GM23248 (cell line): ENCODE data around the gene SDR39U1. TPM values are rescaled to one million over a fixed set of nuclear protein-coding genes. Genes with fewer than 3 reads are reported as not detected.

Experiments
- DNase-seq: peaks from one replicate; pipeline ENCODE4 v3.0.0-alpha.2; 2015
- H2AFZ ChIP-seq: fragments of 200-600 bp; sonication (generic); 2 replicates; pipeline ENCODE4 v1.6.1; 2016; ENCODE audit warnings: antibody characterized with exemption
- H3F3A ChIP-seq: fragments of 200-600 bp; sonication (generic); 2 replicates; pipeline ENCODE4 v1.6.1; 2016; ENCODE audit warnings: mild to moderate bottlenecking, antibody characterized with exemption, mixed run types; ENCODE audit not compliant: insufficient read depth
- H3K27ac ChIP-seq: fragments of 200-600 bp; sonication (generic); 2 replicates; pipeline ENCODE4 v1.5.1; 2016; ENCODE audit warnings: mild to moderate bottlenecking
- H3K27me3 ChIP-seq: fragments of 200-600 bp; sonication (generic); replicated peaks from 2 replicates; pipeline ENCODE4 v1.6.1; 2016; ENCODE audit warnings: mild to moderate bottlenecking; ENCODE audit not compliant: insufficient read depth
- H3K36me3 ChIP-seq: fragments of 200-600 bp; sonication (generic); 2 replicates; pipeline ENCODE4 v1.6.1; 2016; ENCODE audit warnings: low read depth, mild to moderate bottlenecking
- H3K4me1 ChIP-seq: fragments of 200-600 bp; sonication (generic); 2 replicates; pipeline ENCODE4 v1.6.1; 2016; ENCODE audit warnings: mild to moderate bottlenecking; ENCODE audit not compliant: insufficient read depth
- H3K4me2 ChIP-seq: fragments of 200-600 bp; sonication (generic); one replicate; pipeline ENCODE4 v1.6.1; 2016; ENCODE audit warnings: mild to moderate bottlenecking; ENCODE audit not compliant: unreplicated experiment
- H3K4me3 ChIP-seq: fragments of 200-600 bp; sonication (generic); 2 replicates; pipeline ENCODE4 v1.5.1; 2016; ENCODE audit warnings: mild to moderate bottlenecking
- H3K79me2 ChIP-seq: fragments of 200-600 bp; sonication (generic); 2 replicates; pipeline ENCODE4 v1.6.1; 2016; ENCODE audit warnings: mild to moderate bottlenecking; ENCODE audit not compliant: insufficient read depth
- H3K9ac ChIP-seq: fragments of 200-600 bp; sonication (generic); 2 replicates; pipeline ENCODE4 v1.6.1; 2016; ENCODE audit warnings: mild to moderate bottlenecking
- H3K9me2 ChIP-seq: fragments of 200-600 bp; sonication (generic); 2 replicates; pipeline ENCODE4 v1.6.1; 2016; ENCODE audit warnings: mixed run types, mild to moderate bottlenecking, moderate library complexity; ENCODE audit not compliant: insufficient read depth
- H3K9me3 ChIP-seq: fragments of 200-600 bp; sonication (generic); one replicate; pipeline ENCODE4 v1.6.1; 2017; ENCODE audit warnings: low read depth
- H4K20me1 ChIP-seq: fragments of 200-600 bp; sonication (generic); 2 replicates; pipeline ENCODE4 v1.6.0; 2016; ENCODE audit not compliant: insufficient read depth
- EZH2 ChIP-seq: fragments of 200-600 bp; sonication (generic); IDR thresholded peaks from 2 replicates; pipeline ENCODE4 v1.6.1; 2018; ENCODE audit warnings: antibody characterized with exemption, mild to moderate bottlenecking; ENCODE audit not compliant: insufficient read depth, poor library complexity, severe bottlenecking
- EZH2phosphoT487 ChIP-seq: fragments of 200-600 bp; sonication (generic); IDR thresholded peaks from 2 replicates; pipeline ENCODE4 v1.6.1; 2018; ENCODE audit warnings: antibody characterized with exemption, moderate library complexity, mild to moderate bottlenecking, low read depth; ENCODE audit not compliant: insufficient read depth
- WGBS, 2 experiments: methylation state at CpG; one replicate each; pipeline ENCODE4 v1.1.6; 2015 to 2017; ENCODE audit warnings: low lambda C conversion rate in 2 of 2, low coverage in 1 of 2; ENCODE audit errors: missing lambda C conversion rate in 2 of 2; 5-methylcytosine and 5-hydroxymethylcytosine counted together
- in situ Hi-C: fragments of 300-500 bp; cut with MboI; formaldehyde crosslinking; loops from 2 replicates; pipeline ENCODE4 v1.15.0; 2020
- polyA plus RNA-seq: library from polyadenylated mRNA; unstranded; fragments of >200 nt; fragmentation: Nextera tagmentation; extraction: Ambion mirVana; gene quantifications from 2 replicates; pipeline ENCODE4 v1.2.1, GENCODE V29; 2016
- total RNA-seq: library from RNA; depleted of rRNA; stranded (reverse); fragments of >200 nt; shearing (Covaris generic); gene quantifications from 2 replicates; pipeline ENCODE4 v1.2.3, GENCODE V29; 2014; rRNA removed

The SDR39U1 gene
- total and polyA plus RNA-seq, 2 experiments from 2014 or later, result 7.7 to 44.7 TPM

DNA sequence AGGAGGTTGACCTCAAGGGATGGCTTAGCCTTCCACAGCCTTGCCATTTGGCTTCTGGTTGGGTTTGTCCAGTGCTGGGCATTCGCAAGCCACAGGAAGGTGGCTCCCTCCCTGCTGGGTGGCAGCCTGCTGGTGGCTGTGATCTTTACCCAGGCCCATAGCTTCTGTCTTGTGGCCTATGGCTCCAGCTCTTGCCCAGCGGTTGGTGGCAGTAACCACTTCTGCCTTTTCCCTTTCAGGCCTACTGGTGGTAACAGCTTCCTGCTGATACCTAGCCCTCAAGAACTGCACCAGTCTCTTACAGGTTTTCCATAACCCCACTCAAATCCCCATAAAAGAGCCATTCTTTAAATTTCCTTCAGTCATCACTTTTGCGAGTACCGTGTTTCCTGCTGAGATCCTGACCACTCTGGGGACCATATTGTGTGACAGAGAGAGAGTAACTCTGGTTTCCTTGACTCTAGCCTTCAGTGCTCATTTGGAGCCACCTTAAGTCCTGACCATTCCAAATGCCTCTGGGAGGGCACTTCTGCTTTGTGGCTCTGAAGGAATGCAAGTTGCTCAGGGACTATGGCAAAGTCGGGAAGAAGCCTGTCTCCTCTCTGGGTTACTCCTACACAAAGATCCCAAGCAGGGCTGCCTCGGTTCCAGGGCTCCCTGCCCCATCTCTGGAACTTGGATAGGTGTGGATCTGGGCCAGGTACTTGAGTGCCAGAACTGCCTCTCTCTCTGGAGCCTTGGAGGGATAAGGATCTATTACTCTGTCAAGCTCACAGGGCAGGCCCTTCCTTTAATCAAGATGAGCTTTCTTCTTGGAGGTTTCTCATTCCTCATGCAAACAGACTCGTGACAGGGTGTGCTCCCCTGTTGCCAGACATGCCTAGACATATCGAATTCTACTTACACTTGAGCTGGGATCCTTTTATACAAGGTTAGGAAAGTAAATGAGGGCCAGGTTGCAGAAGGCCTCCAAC is 46.7 kb downstream of the SDR39U1 start:
- Histone ChIP-seq H3K9ac (no peak overlapping the region), H4K20me1 (no peaks in the 10 kb centered on the region), H3K4me3 (no peak overlapping the region), H2AFZ (peak overlapping the region; percentile 44), H3K27me3 (no peaks in the 10 kb centered on the region), H3K79me2 (no peaks in the 10 kb centered on the region), H3F3A (no peaks in the 10 kb centered on the region), H3K27ac (0 out of 2 replicates have a peak overlapping the region, but pooled peaks have one; percentile 9), H3K4me1 (peaks cover 9% of the 10 kb centered on the region; the same call in 1 of the 2 replicates), H3K9me2 (no peaks in the 10 kb centered on the region), H3K9me3 (no peaks in the 10 kb centered on the region), H3K36me3 (no peaks in the 10 kb centered on the region), H3K4me2 (no peak overlapping the region)
- no peak for TF ChIP-seq EZH2phosphoT487
- TF ChIP-seq EZH2, result no peak
- WGBS, 2 experiments, result 49 to 54% methylated on average over 8 of the region's 8 CpGs
- DNase-seq, result peak; percentile 30
- in situ Hi-C loops, result no loop called here

- no peak overlapping the region for H3K27ac ChIP-seq
- DNase-seq, result no peak
- no peak overlapping the region for H3K4me2 ChIP-seq
- H3K36me3 ChIP-seq, result no peaks in the 10 kb centered on the region
- H2AFZ ChIP-seq, result no peak overlapping the region
- H3K4me1 ChIP-seq, result peaks cover 9% of the 10 kb centered on the region; the same call in 1 of the 2 replicates
- 33% methylated on average over 3 of the region's 3 CpGs for WGBS, 2 experiments
- no peaks in the 10 kb centered on the region for H3K27me3 ChIP-seq
- TF ChIP-seq EZH2, result no peak
- no peak for TF ChIP-seq EZH2phosphoT487
- H4K20me1 ChIP-seq, result no peaks in the 10 kb centered on the region
- H3K9ac ChIP-seq, result no peak overlapping the region
- in situ Hi-C loops, result no loop called here
- no peak overlapping the region for H3K4me3 ChIP-seq
- H3K79me2 ChIP-seq, result no peaks in the 10 kb centered on the region
- H3K9me2 ChIP-seq, result no peaks in the 10 kb centered on the region
- no peaks in the 10 kb centered on the region for H3F3A ChIP-seq
- H3K9me3 ChIP-seq, result no peaks in the 10 kb centered on the region
These were observed 48.3 kb downstream of the SDR39U1 start for GRCh38 chr14:24394275-24394674.

- H3K27ac ChIP-seq, result no peak overlapping the region
- peaks cover 9% of the 10 kb centered on the region; the same call in 1 of the 2 replicates for H3K4me1 ChIP-seq
- H3K9me2 ChIP-seq, result no peaks in the 10 kb centered on the region
- peak overlapping the region; percentile 13; the same call in 1 of the 2 replicates for H2AFZ ChIP-seq
- H3K4me2 ChIP-seq, result no peak overlapping the region
- no peaks in the 10 kb centered on the region for H3F3A ChIP-seq
- peak; percentile 58 for DNase-seq
- no peaks in the 10 kb centered on the region for H3K27me3 ChIP-seq
- no peak overlapping the region for H3K4me3 ChIP-seq
- WGBS, 2 experiments, result 63 to 64% methylated on average over 8 of the region's 8 CpGs
- H3K79me2 ChIP-seq, result no peaks in the 10 kb centered on the region
- no peaks in the 10 kb centered on the region for H4K20me1 ChIP-seq
- no peak overlapping the region for H3K9ac ChIP-seq
- no peak for TF ChIP-seq EZH2phosphoT487
- no peak for TF ChIP-seq EZH2
- no peaks in the 10 kb centered on the region for H3K9me3 ChIP-seq
- in situ Hi-C loops, result no loop called here
- no peaks in the 10 kb centered on the region for H3K36me3 ChIP-seq
These were observed 50.1 kb downstream of the SDR39U1 start for GRCh38 chr14:24392325-24393091.

- Histone ChIP-seq H3K4me3 (no peak overlapping the region), H3K79me2 (no peaks in the 10 kb centered on the region)
- WGBS, 2 experiments, result 66 to 68% methylated on average over 6 of the region's 6 CpGs
These were observed 51.7 kb downstream of the SDR39U1 start for GRCh38 chr14:24390701-24391468.

More at GRCh38 chr14:24390701-24391468, 51.7 kb downstream of the SDR39U1 start:
- TF ChIP-seq EZH2 (no peak), EZH2phosphoT487 (no peak)
- no peaks in the 10 kb centered on the region for H3K9me2 ChIP-seq
- no peak overlapping the region for H3K9ac ChIP-seq
- no peak overlapping the region for H2AFZ ChIP-seq
- H3K27me3 ChIP-seq, result no peaks in the 10 kb centered on the region
- H4K20me1 ChIP-seq, result no peaks in the 10 kb centered on the region
- H3F3A ChIP-seq, result no peaks in the 10 kb centered on the region
- no peak overlapping the region for H3K4me2 ChIP-seq
- no peaks in the 10 kb centered on the region for H3K36me3 ChIP-seq
- no peak overlapping the region for H3K27ac ChIP-seq
- H3K9me3 ChIP-seq, result no peaks in the 10 kb centered on the region
- peaks cover under 1% of the 10 kb centered on the region; the same call in 1 of the 2 replicates for H3K4me1 ChIP-seq
- in situ Hi-C loops, result no loop called here
- no peak for DNase-seq

Other genes starting within 250 kb of the SDR39U1 start
- 102 and 163 TPM in 2 replicates for gene TM9SF1, start 247.3 kb downstream of the SDR39U1 start, total RNA-seq
- 91.5 and 93.8 TPM in 2 replicates for gene TM9SF1, start 247.3 kb downstream of the SDR39U1 start, polyA plus RNA-seq
- gene TSSK4, start 237.1 kb downstream of the SDR39U1 start, total RNA-seq, result not detected in 2 replicates
- gene TSSK4, start 237.1 kb downstream of the SDR39U1 start, polyA plus RNA-seq, result 0.23 and 0.55 TPM in 2 replicates
- gene CHMP4A, start 229.3 kb downstream of the SDR39U1 start, total RNA-seq, result 18.5 and 32.1 TPM in 2 replicates
- gene CHMP4A, start 229.3 kb downstream of the SDR39U1 start, polyA plus RNA-seq, result 75.7 and 81.6 TPM in 2 replicates
- 8.2 and 19.2 TPM in 2 replicates for gene MDP1, start 226.7 kb downstream of the SDR39U1 start, total RNA-seq
- 20.0 and 23.3 TPM in 2 replicates for gene MDP1, start 226.7 kb downstream of the SDR39U1 start, polyA plus RNA-seq
- 138 and 161 TPM in 2 replicates for gene NEDD8, start 210.4 kb downstream of the SDR39U1 start, total RNA-seq
- gene NEDD8, start 210.4 kb downstream of the SDR39U1 start, polyA plus RNA-seq, result 326 and 342 TPM in 2 replicates
- 70.9 and 98.0 TPM in 2 replicates for gene GMPR2, start 209.8 kb downstream of the SDR39U1 start, total RNA-seq
- 55.0 and 58.9 TPM in 2 replicates for gene GMPR2, start 209.8 kb downstream of the SDR39U1 start, polyA plus RNA-seq
- gene TINF2, start 200.2 kb downstream of the SDR39U1 start, total RNA-seq, result 32.5 and 41.2 TPM in 2 replicates
- 43.6 and 52.4 TPM in 2 replicates for gene TINF2, start 200.2 kb downstream of the SDR39U1 start, polyA plus RNA-seq
- gene TGM1, start 179.6 kb downstream of the SDR39U1 start, total RNA-seq, result 0.25 and 1.3 TPM in 2 replicates
- gene TGM1, start 179.6 kb downstream of the SDR39U1 start, polyA plus RNA-seq, result 0.34 TPM in 1 of 2 replicates, not detected in the other
- gene RABGGTA, start 171.2 kb downstream of the SDR39U1 start, total RNA-seq, result 18.0 and 34.9 TPM in 2 replicates
- gene RABGGTA, start 171.2 kb downstream of the SDR39U1 start, polyA plus RNA-seq, result 29.3 and 30.5 TPM in 2 replicates
- 12.8 and 32.1 TPM in 2 replicates for gene DHRS1, start 143.0 kb downstream of the SDR39U1 start, total RNA-seq
- 31.0 and 34.7 TPM in 2 replicates for gene DHRS1, start 143.0 kb downstream of the SDR39U1 start, polyA plus RNA-seq
- 19.3 and 23.7 TPM in 2 replicates for gene NOP9, start 142.9 kb downstream of the SDR39U1 start, total RNA-seq
- gene NOP9, start 142.9 kb downstream of the SDR39U1 start, polyA plus RNA-seq, result 2.5 and 2.6 TPM in 2 replicates
- gene CIDEB, start 134.8 kb downstream of the SDR39U1 start, total RNA-seq, result 0.51 and 2.1 TPM in 2 replicates
- 1.2 TPM in 2 replicates for gene CIDEB, start 134.8 kb downstream of the SDR39U1 start, polyA plus RNA-seq
- gene LTB4R2, start 132.6 kb downstream of the SDR39U1 start, total RNA-seq, result 3.5 and 6.8 TPM in 2 replicates
- 0.30 and 0.45 TPM in 2 replicates for gene LTB4R2, start 132.6 kb downstream of the SDR39U1 start, polyA plus RNA-seq
- 1.4 and 2.4 TPM in 2 replicates for gene LTB4R, start 131.3 kb downstream of the SDR39U1 start, total RNA-seq
- 0.41 and 1.1 TPM in 2 replicates for gene LTB4R, start 131.3 kb downstream of the SDR39U1 start, polyA plus RNA-seq
- gene ADCY4, start 107.7 kb downstream of the SDR39U1 start, total RNA-seq, result 0.22 and 0.38 TPM in 2 replicates
- 0.20 and 0.38 TPM in 2 replicates for gene ADCY4, start 107.7 kb downstream of the SDR39U1 start, polyA plus RNA-seq
- 2.2 and 5.3 TPM in 2 replicates for gene RIPK3, start 102.8 kb downstream of the SDR39U1 start, total RNA-seq
- 5.1 and 5.3 TPM in 2 replicates for gene RIPK3, start 102.8 kb downstream of the SDR39U1 start, polyA plus RNA-seq
- 96.9 and 113 TPM in 2 replicates for gene NFATC4, start 74.6 kb downstream of the SDR39U1 start, total RNA-seq
- 75.6 and 84.8 TPM in 2 replicates for gene NFATC4, start 74.6 kb downstream of the SDR39U1 start, polyA plus RNA-seq
- 3.7 and 4.4 TPM in 2 replicates for gene NYNRIN, start 43.8 kb downstream of the SDR39U1 start, total RNA-seq
- 2.2 and 2.5 TPM in 2 replicates for gene NYNRIN, start 43.8 kb downstream of the SDR39U1 start, polyA plus RNA-seq
- gene CBLN3, start 13.1 kb downstream of the SDR39U1 start, total RNA-seq, result 3.4 and 5.6 TPM in 2 replicates
- gene CBLN3, start 13.1 kb downstream of the SDR39U1 start, polyA plus RNA-seq, result 2.4 and 3.1 TPM in 2 replicates
- gene KHNYN, start 12.8 kb downstream of the SDR39U1 start, total RNA-seq, result 36.2 and 57.5 TPM in 2 replicates
- gene KHNYN, start 12.8 kb downstream of the SDR39U1 start, polyA plus RNA-seq, result 14.4 and 15.3 TPM in 2 replicates
- not detected in 2 replicates for gene CMA1, start 65.5 kb upstream of the SDR39U1 start, total RNA-seq
- gene CMA1, start 65.5 kb upstream of the SDR39U1 start, polyA plus RNA-seq, result not detected in 2 replicates
- not detected in 2 replicates for gene CTSG, start 133.5 kb upstream of the SDR39U1 start, total RNA-seq
- gene CTSG, start 133.5 kb upstream of the SDR39U1 start, polyA plus RNA-seq, result not detected in 2 replicates
- gene GZMH, start 166.9 kb upstream of the SDR39U1 start, total RNA-seq, result not detected in 2 replicates
- not detected in 2 replicates for gene GZMH, start 166.9 kb upstream of the SDR39U1 start, polyA plus RNA-seq
- gene GZMB, start 191.4 kb upstream of the SDR39U1 start, total RNA-seq, result not detected in 2 replicates
- gene GZMB, start 191.4 kb upstream of the SDR39U1 start, polyA plus RNA-seq, result not detected in 2 replicates